ENCODE measurements around the gene PHB1.
"Not testable (repeated sequence)": the region's sequence is repeated elsewhere in the genome, so short reads cannot be mapped to it uniquely, and the experiment has no call there.

Gene PHB1

GRCh38 chr17:49439305-49439672, 24.6 kb upstream of the PHB1 start:
- DNase-seq, result no peak

DNA sequence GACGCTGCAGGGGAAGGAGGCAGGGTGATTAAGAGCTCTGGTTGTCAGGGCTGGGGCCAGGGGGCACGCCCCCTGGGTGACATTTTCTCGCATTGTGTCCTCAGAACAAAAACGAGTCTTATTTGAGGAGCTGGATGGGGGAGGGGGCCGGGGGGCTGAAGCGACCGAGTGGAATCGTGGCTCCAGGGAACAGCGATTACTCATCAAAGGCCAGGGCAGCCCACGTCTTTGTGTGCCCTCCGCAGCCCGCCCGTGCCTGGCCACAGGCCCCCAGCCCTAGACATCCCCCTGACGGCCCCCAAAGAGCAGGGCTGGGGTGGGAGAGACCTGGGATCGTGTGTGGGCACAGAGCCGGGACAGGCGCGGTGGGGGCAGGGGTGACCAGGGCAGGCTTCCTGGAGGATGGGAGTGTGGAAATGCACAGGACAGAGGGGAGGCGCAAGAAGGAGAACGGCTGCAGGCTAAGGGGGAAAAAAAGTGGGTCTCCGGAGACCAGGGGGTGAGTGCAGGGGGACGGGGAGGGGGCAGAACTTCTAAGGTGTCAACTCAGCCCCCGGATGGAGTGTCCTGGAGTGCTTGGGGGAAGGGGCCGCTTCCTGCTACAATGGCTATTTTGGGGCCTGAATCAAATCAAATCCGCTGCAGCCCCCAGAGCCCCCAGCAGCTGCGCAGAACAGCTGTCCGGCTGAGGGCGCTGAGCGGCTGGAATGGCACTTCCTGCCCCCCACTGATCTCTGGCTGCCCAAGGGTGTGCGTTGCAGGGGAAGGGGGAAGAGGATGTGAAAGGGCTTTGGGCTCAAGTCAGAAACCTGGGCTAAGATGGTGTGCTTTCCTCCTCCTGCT, 24.0 kb upstream of the PHB1 start:
- no peak for DNase-seq

DNA sequence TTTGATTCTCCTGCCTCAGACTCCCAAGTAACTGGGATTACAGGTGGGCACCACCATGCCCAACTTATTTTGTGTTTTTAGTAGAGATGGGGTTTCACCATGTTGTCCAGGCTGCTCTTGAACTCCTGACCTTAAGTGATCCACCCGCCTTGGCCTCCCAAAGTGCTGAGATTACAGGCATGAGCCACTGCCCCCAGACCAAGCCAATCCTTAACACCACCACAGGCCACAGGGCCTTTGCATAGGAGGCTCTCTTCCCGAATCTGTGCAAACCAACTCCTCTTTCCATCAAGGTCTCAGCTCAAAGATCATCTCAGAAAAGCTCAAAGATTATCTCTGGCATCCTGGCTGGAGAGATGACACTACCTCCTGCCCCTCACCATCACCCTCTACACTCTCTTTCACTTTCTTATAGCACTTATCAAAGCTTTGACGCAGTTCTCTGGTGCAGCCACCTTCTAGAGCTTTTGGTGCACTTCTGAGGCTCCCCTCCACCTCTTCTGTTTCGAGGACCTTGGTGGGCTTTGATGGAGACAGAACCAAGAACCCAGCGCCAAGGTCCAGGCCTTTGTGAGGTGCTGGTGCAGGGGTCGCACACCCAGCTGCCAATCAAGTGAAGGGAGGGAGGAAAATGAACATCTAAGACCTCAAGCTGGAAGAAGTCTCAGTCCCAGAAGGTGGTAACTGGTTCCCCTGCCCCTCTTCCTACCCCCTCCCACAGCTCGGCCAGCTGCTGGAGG, 23.2 kb upstream of the PHB1 start:
- no peak for DNase-seq

DNA sequence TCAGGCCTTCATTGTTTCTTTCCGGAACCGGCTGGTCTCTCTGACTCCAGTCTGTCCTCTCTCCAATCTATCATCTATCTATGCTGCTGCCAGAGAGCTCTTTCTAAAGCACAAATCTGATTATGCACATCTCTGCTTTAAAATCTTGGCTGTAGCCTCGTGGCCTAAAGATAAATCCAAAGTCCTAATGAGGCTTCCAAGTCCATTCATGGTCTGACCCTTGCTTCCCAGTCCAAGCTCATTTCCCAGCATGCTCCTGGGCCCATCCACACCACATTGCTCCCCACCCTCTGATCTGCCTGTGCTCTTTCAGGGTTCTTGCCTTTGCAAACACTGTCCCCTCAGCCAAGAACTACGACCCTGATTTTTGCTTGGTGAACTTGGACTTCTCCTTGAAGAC, 21.5 kb upstream of the PHB1 start:
- DNase-seq, result no peak

- no peak for DNase-seq
Observed at GRCh38 chr17:49435671-49436029, 21.0 kb upstream of the PHB1 start.

DNA sequence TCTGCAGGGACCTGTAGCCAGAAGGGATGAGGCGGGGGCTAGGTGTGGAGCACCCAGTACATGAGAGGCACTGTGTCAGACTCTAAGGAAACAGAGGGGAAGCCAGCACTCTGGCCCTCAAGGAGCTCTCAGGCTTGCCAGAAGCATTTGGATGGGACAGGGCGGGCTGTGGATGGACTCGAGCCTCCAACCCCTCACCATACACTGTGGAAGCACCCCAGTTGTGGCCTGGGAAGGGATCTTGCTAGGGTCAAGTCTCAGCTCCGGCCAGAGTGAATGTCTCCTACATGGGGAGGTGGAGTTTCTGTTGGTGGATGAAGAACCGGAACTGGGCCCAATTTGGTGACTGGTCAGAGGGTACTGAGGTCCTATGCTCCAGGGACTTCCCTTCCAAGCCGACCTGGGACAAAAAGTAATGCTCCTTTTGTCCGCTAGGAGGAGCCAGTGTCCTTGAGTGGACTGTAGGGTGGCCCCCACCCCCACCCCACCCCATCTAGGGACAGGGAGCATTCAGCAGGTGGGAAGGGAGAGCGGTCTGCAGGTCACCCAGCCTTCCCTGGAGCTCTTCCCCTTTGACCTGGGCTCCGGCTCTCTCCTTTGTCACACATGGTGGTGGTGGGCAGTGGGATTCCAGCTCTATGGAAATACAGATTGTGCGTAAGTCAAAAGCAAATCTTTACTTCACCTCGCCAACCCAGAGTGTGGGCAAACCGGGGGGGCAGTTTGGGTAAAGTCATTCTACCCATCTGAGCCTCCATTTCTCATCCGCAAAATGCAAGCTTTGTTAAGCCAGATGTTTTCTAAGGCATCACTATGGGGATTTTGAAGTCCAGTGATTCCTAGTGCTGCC, 20.4 kb upstream of the PHB1 start:
- DNase-seq, result peak; percentile 49 to 56

DNA sequence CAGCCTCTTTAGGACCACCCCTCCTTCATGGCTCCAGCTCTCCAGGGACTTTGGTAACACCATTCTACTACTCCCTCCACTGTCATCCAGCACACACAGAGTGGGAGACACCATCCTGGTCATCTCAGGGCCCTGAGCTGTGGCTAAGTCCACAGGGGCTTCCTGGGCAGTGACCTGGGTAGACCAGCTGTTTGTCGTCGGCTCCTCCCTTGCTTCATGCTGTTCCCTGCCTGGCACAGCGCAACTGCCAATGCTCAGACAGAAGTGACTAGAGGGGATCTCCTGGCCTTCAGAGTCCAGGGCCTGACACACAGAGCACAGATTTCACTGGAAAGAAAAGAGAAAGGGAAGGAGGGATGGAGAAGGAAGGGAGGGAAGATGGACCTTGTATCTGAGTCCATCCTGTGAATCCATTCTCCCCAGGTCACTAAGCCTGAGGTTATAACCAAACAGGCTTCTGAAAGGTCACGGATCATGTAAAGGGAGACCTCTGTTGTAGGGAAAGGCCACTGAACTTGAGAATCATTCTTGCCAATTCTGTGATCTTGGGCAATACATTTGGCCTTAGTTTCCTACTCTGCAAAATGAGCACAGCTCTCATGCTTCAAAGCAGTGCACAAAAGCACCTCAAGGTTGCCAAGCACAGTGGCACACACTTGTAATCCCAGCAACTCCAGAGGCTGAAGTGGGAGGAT, 18.5 kb upstream of the PHB1 start:
- DNase-seq, result no peak

DNA sequence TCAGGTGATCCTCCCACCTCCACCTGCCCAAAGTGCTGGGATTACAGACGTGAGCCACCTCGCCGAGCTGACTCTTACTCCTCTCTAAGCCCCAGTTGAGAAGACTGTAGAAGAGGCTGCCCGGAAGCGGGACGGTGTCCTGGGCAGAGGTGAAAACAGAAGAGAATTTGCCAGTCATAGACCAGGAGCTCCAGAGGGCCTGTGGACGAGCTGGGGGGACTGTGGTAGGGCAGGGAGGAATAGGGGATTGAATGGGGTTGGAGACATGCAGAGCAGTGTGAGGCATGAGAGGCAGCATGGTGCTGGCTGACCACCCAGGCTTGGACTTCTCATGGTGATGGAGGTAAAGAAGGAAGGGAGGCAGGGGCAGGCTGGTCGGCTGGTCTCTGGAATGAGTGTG, 17.1 kb upstream of the PHB1 start:
- DNase-seq, result no peak

GRCh38 chr17:49425004-49425286, 10.3 kb upstream of the PHB1 start:
- no peak for DNase-seq

GRCh38 chr17:49424276-49425003, 9.8 kb upstream of the PHB1 start:
- not testable (repeated sequence) for DNase-seq

DNA sequence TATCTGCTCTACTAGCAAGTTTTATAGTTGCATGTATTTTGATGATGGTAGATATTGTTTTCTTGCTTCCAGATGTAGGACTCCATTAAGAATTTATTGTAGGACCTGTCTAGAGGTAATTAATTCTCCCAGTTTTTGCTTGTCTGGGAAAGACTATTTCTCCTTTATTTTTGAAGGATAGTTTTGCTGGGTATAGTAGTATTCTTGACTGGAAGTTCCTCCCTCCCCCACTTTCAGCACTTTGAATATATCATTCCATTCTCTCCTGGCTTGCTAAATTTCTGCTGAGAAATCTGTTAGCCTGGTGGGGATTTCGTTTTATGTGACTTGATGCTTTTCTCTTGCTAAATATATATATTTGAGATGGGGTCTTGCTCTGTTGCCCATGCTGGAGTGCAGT, 8.0 kb upstream of the PHB1 start:
- DNase-seq, result no peak

DNA sequence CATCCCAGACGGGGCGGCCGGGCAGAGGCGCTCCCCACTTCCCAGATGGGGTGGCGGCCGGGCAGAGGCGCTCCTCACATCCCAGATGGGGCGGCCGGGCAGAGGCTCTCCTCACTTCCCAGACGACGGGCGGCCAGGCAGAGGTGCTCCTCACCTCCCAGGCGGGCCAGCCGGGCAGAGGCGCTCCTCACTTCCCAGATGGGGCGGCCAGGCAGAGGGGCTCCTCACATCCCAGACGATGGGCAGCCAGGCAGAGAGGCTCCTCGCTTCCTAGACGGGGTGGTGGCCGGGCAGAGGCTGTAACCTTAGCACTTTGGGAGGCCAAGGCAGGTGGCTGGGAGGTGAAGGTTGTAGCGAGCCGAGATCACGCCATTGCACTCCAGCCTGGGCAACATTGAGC, 5.1 kb upstream of the PHB1 start:
- DNase-seq, result not testable (repeated sequence)

- DNase-seq, result not testable (repeated sequence)
Observed at GRCh38 chr17:49418754-49419740, 4.4 kb upstream of the PHB1 start.

- no peak for DNase-seq
Observed at GRCh38 chr17:49414271-49414621, 436 bp downstream of the PHB1 start.

DNA sequence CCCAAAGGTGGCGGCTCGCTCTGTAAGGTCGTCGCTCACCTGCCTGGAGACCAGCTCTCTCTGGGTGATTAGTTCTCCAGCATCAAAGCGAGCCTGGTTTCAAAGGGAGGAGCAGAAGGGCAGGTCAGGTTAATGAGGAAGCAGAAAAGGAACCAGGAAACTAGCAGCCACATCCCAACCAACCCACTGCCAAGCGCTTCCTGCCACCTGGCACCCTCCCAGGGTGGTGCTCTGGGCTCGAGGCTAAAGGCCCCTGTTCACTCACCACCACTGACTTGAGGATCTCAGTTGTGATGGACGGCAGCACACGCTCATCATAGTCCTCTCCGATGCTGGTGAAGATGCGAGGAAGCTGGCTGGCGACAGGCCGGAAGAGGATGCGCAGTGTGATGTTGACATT, 5.6 kb downstream of the PHB1 start:
- no peak for DNase-seq

GRCh38 chr17:49407981-49408501, 6.6 kb downstream of the PHB1 start:
- peak; percentile 86 to 88 for DNase-seq

GRCh38 chr17:49407086-49407485, 7.6 kb downstream of the PHB1 start:
- DNase-seq, result no peak

DNA sequence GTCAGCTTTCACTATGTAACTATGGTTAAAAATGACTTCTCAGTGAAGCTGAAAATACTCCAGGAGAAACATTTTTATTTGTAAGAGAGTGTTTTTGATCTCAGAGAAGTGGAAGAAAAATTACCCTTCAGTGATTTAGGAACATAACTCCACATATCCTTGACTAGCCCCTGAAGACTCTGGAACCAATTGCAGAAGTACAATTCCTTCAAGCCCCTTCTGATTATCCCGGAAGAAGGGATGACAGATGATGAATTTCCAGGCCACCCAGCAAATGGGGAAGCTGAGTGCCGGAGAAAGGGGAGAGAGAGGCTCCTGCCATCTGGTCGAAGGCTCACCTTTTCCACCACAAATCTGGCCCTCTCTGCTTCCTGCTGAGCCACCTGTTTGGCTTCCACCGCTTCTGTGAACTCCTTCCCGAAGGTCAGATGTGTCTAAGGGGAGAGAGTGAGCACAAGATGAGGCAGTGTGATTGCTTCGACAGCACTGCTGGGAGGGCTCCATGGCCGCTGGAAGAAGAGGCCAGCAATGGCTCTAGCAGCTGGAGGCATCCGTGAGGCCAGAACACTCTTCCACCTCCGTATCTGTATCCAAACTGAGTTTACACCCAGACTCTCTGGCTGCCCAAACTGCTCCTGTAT, 8.1 kb downstream of the PHB1 start:
- DNase-seq, result no peak

DNA sequence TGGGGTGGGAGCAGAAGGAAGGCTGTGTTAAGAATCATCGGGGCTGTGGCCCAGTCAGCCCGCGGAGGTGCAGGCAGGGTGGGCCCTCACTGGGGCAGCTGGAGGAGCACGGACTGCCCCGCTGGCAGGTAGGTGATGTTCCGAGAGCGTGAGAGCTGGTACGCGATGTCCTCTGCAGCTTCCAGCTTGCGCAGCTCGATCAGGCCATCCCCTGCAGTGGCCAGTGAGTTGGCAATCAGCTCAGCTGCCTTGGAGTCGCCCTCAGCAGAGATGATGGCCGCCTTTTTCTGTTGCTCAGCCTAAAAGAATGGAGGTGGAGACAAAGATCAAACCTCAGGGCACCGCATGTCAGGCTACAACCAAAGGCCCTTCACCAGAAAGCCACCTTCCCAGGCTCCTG, 9.8 kb downstream of the PHB1 start:
- DNase-seq, result no peak

DNA sequence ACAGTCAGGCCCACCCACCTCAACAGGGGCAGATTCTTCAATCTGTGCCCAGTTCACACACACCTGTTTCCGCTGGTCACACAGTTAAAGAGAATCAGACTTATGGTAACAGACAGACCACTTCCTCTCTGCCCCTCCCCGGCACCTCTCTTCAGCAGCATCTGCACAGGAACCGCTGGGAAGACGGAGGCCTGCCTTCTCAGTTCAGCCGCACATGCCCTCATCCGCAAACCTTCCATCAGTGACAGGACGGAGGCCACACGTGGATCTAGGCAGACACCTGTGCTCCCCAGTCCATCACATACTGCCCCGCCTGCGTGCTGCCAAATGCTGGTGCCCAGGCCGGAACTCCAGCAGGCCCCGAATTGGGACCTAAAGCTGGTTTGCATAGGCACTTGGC, 10.3 kb downstream of the PHB1 start:
- DNase-seq, result no peak

All from stimulated activated CD4-positive, alpha-beta T cell treated with anti-CD3 and anti-CD28 coated beads, Interleukin-2, amount 100 ng/mL, for 48 hours (primary cell).